Sigmoid colon (tissue), 7 donors: ENCODE measurements around the gene MESP1. TPM values are rescaled to one million over a fixed set of nuclear protein-coding genes. Genes with fewer than 3 reads are reported as not detected.

Source experiments
- DNase-seq: peaks from one replicate; pipeline ENCODE4 v3.0.0-alpha.2; 2019
- H3K27ac ChIP-seq, 4 donors: fragments of 200-600 bp; sonication (generic); one replicate each; pipeline ENCODE4 v1.5.1; 2016 to 2019; ENCODE audit warnings: mild to moderate bottlenecking in 1 of 4
- H3K27me3 ChIP-seq, 3 donors: fragments of 200-600 bp; sonication (generic); one replicate each; pipeline ENCODE4 v1.5.1; 2019; ENCODE audit warnings: mild to moderate bottlenecking in 1 of 3
- H3K36me3 ChIP-seq, 4 donors: fragments of 200-600 bp; sonication (generic); one replicate each; pipeline ENCODE4 v1.5.1; 2016 to 2019
- H3K4me1 ChIP-seq, 4 donors: fragments of 200-600 bp; sonication (generic); one replicate each; pipeline ENCODE4 v1.5.1; 2017 to 2019
- H3K4me3 ChIP-seq, 4 donors: fragments of 200-600 bp; sonication (generic); one replicate each; pipeline ENCODE4 v1.5.1; 2017 to 2019; ENCODE audit warnings: mild to moderate bottlenecking in 2 of 4, moderate library complexity in 1 of 4
- H3K9me3 ChIP-seq, 4 donors: fragments of 200-600 bp in 3 of 4; sonication (generic) in 3 of 4; one replicate each; pipeline versions ENCODE4 v1.5.1 to v1.6.1; 2013 to 2019
- CTCF ChIP-seq, 4 experiments: fragments of 450-650 bp in 3 of 4; fragments of 200-600 bp in 1 of 4; IDR thresholded peaks; one replicate each; pipeline ENCODE4 v1.5.1; 2016 to 2019; ENCODE audit warnings: antibody characterized with exemption in 4 of 4, mild to moderate bottlenecking in 3 of 4, moderate library complexity in 2 of 4
- EP300 ChIP-seq, 4 donors: sonication (generic); formaldehyde crosslinking; IDR thresholded peaks; one replicate each; pipeline ENCODE4 v1.6.1; 2017; ENCODE audit warnings: antibody characterized with exemption in 4 of 4
- POLR2A ChIP-seq, 2 donors: fragments of 450-650 bp; IDR thresholded peaks; one replicate each; pipeline ENCODE4 v1.6.1; 2016; ENCODE audit warnings: antibody characterized with exemption in 2 of 2, mild to moderate bottlenecking in 2 of 2, moderate library complexity in 2 of 2
- POLR2AphosphoS5 ChIP-seq, 4 donors: sonication (generic); formaldehyde crosslinking; IDR thresholded peaks; one replicate each; pipeline ENCODE4 v1.6.1; 2017; ENCODE audit warnings: antibody characterized with exemption in 4 of 4
- WGBS, 2 donors: extraction: QIAGEN DNeasy Blood & Tissue Kit; methylation state at CpG; one replicate each; pipeline ENCODE4 v1.1.7; 2013; 5-methylcytosine and 5-hydroxymethylcytosine counted together
- intact Hi-C: fragments of 100-400 bp; cut with DNase I; formaldehyde crosslinking; loops from one replicate; pipeline ENCODE4 v1.15.1; 2023
- polyA plus RNA-seq, 3 donors: library from polyadenylated mRNA; stranded (reverse); fragments of 200-250 nt; gene quantifications; one replicate each; pipeline ENCODE4 v1.2.3, GENCODE V29; 2013
- total RNA-seq, 4 donors: library from RNA; depleted of rRNA; stranded (reverse); fragments of >200 nt; gene quantifications; one replicate each; pipeline ENCODE4 v1.1.0, GENCODE V29; 2016
- donor health status: healthy with polysubstance abuse.
- donor health status: Bipolar disorder and iron deficiency.
- donor health status: healthy.

The MESP1 gene
- 1 to 10 TPM; 2.7 to 8.4 (median 3.3) TPM for total RNA-seq
- polyA plus RNA-seq, result 10 to 100 TPM in 1 of 3 donors, 1 to 10 TPM in 2; 2.7 to 10.2 (median 4.2) TPM

GRCh38 chr15:89750560-89751542, at the start of gene MESP1:
TSS of gene MESP1 (minus strand) at chr15:89751249. CDS start at chr15:89751231, 18 bp downstream.
- TF ChIP-seq CTCF (IDR thresholded peaks at IDR 0.05) (peak; percentile 62 to 89 (median 82)), EP300 (IDR thresholded peaks at IDR 0.05) (no peak), POLR2A (IDR thresholded peaks at IDR 0.05) (no peak), POLR2AphosphoS5 (IDR thresholded peaks at IDR 0.05) (peak; percentile 64 to 85 (median 74))
- no peaks in the 10 kb centered on the region for H3K36me3 ChIP-seq

GRCh38 chr15:89799918-89800498, 49.0 kb upstream of the MESP1 start:
- TF ChIP-seq CTCF (IDR thresholded peaks at IDR 0.05), result no peak
- no peak for TF ChIP-seq POLR2A (IDR thresholded peaks at IDR 0.05)
- TF ChIP-seq EP300 (IDR thresholded peaks at IDR 0.05), result no peak
- no peak for TF ChIP-seq POLR2AphosphoS5 (IDR thresholded peaks at IDR 0.05)
- no peak for DNase-seq
- Histone ChIP-seq H3K36me3 (no peaks in the 10 kb centered on the region), H3K4me3 (no peak overlapping the region), H3K9me3 (peaks cover 0 to 2% (median 0%) of the 10 kb centered on the region in 4 donors), H3K4me1 (no peaks in the 10 kb centered on the region), H3K27me3 (peaks cover 0 to 15% (median 4%) of the 10 kb centered on the region in 3 donors), H3K27ac (no peak overlapping the region)
- intact Hi-C loops, result no loop called here
- WGBS, 2 donors, result 94 to 95% methylated on average over 2 of the region's 2 CpGs

More at GRCh38 chr15:89750560-89751542, at the start of gene MESP1:
- intact Hi-C loops, result loop anchor here (2.0 kb wide), 1 partner anchor 104 kb away; no protein-coding TSS in a partner anchor
- Histone ChIP-seq H3K4me1 (peaks cover 0 to 36% (median 33%) of the 10 kb centered on the region in 4 donors), H3K27me3 (peaks cover 0 to 3% (median 0%) of the 10 kb centered on the region in 3 donors), H3K4me3 (peak within 1 kb of the TSS; percentile 44 to 84 (median 62)), H3K9me3 (no peaks in the 10 kb centered on the region), H3K27ac (peak within 1 kb of the TSS; percentile 71 to 86 (median 75))
- DNase-seq, result peak; percentile 96
- 2 to 3% methylated on average over 114 of the region's 114 CpGs for WGBS, 2 donors

GRCh38 chr15:89799011-89799911, 48.2 kb upstream of the MESP1 start:
- no peak for TF ChIP-seq POLR2AphosphoS5 (IDR thresholded peaks at IDR 0.05)
- TF ChIP-seq CTCF (IDR thresholded peaks at IDR 0.05), result no peak
- TF ChIP-seq EP300 (IDR thresholded peaks at IDR 0.05), result no peak
- no peak for TF ChIP-seq POLR2A (IDR thresholded peaks at IDR 0.05)
- intact Hi-C loops, result no loop called here
- no peaks in the 10 kb centered on the region for H3K4me1 ChIP-seq
- H3K36me3 ChIP-seq, result no peaks in the 10 kb centered on the region
- peaks cover 0 to 15% (median 4%) of the 10 kb centered on the region in 3 donors for H3K27me3 ChIP-seq
- H3K4me3 ChIP-seq, result no peak overlapping the region
- DNase-seq, result no peak
- no peak overlapping the region for H3K27ac ChIP-seq
- H3K9me3 ChIP-seq, result peaks cover 0 to 2% (median 0%) of the 10 kb centered on the region in 4 donors
- 85 to 89% methylated on average over 20 of the region's 20 CpGs for WGBS, 2 donors

- Histone ChIP-seq H3K4me3 (no peak overlapping the region), H3K9me3 (peaks cover 0 to 2% (median 0%) of the 10 kb centered on the region in 4 donors), H3K27ac (no peak overlapping the region), H3K4me1 (no peaks in the 10 kb centered on the region), H3K27me3 (peaks cover 0 to 12% (median 4%) of the 10 kb centered on the region in 3 donors), H3K36me3 (no peaks in the 10 kb centered on the region)
- intact Hi-C loops, result no loop called here
- TF ChIP-seq POLR2AphosphoS5 (IDR thresholded peaks at IDR 0.05), result no peak
- TF ChIP-seq POLR2A (IDR thresholded peaks at IDR 0.05), result no peak
- TF ChIP-seq EP300 (IDR thresholded peaks at IDR 0.05), result no peak
- TF ChIP-seq CTCF (IDR thresholded peaks at IDR 0.05), result no peak
- 91 to 94% methylated on average over 4 of the region's 4 CpGs for WGBS, 2 donors
- DNase-seq, result no peak
Measured at GRCh38 chr15:89797678-89798201, 46.7 kb upstream of the MESP1 start.
